ENCODE results near the gene SLC1A2.

- TF ChIP-seq EZH2 (IDR thresholded peaks at IDR 0.05; ENCODE audit: borderline replicate concordance, low read depth, low read length, severe bottlenecking) (no peak), CTCF (IDR thresholded peaks at IDR 0.05; ENCODE audit: extremely low read depth in 1 of 2, insufficient read depth in 1 of 2, low read depth in 1 of 2, low read length in 2 of 2) (no peak), JUN (IDR thresholded peaks at IDR 0.05; ENCODE audit: borderline replicate concordance, insufficient read depth, insufficient read length, low read depth) (no peak)
These were observed 95.0 kb downstream of the SLC1A2 start for GRCh38 chr11:35324183-35324886.

All from endothelial cell of umbilical vein (primary cell).